A204.1 (cell line): Measurements from ENCODE around the gene PSG3.
"Not testable (repeated sequence)": the region's sequence is repeated elsewhere in the genome, so short reads cannot be mapped to it uniquely, and the experiment has no call there.

ENCODE experiments used
- FAIRE-seq: peaks from 2 replicates; lab custom pipeline; 2012; peaks lifted over from hg19 to GRCh38; lab: Jason Lieb, UNC

The PSG3 gene

GRCh38 chr19:42740381-42740780 lies at the start of gene PSG3:
TSS of gene PSG3 (minus strand) at chr19:42740481. CDS start at chr19:42740384, 97 bp downstream.
- FAIRE-seq, result not testable (repeated sequence)

DNA sequence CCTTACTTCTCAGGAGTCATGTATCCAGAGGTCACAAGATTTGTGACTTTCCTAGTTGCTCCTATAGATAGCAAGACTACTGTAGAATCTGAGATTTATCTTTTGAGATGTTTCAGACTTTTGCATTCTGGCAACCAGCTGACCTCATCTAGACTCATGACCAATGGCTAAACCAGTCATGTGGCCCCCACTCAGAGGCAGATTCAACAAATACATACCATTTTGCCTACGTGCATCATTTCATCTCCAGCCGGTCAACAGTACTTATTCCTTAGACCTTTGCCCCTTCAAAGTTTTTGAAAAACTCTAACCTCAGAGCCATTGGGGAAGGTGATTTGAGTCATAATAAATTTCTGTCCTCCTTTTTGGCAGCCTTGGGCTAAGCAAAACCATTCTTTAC lies 48.5 kb upstream of the PSG3 start:
- FAIRE-seq, result not testable (repeated sequence)

- FAIRE-seq, result not testable (repeated sequence)
Observed at GRCh38 chr19:42787766-42788165, 47.5 kb upstream of the PSG3 start.

- peak; percentile 60 for FAIRE-seq
Observed at GRCh38 chr19:42776750-42777612, 36.7 kb upstream of the PSG3 start.

GRCh38 chr19:42774510-42775158 lies 34.4 kb upstream of the PSG3 start:
- not testable (repeated sequence) for FAIRE-seq

DNA sequence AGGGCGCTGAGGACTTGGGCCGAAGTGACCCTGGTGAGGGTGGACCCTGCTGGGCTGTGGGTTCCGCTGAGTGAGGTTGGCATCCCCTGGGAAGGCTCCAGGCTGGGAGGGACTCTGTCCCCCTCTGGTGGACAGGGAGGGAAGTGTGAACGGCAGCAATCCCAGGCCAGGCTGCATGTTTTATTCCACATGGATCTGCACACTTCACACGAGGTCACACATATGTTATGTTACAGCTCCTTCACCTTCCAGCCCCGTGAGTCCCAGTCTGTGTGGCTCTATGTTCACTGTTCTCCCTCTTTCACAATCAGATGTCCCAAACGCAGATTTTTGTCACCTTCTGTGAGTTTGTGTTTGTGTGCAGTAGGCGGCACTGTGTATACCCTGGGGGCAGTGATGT lies 27.0 kb upstream of the PSG3 start:
- not testable (repeated sequence) for FAIRE-seq

GRCh38 chr19:42766871-42767270 lies 26.6 kb upstream of the PSG3 start:
- FAIRE-seq, result not testable (repeated sequence)

- no peak for FAIRE-seq
Observed at GRCh38 chr19:42764836-42765235, 24.6 kb upstream of the PSG3 start.

- FAIRE-seq, result no peak
Observed at GRCh38 chr19:42762789-42763188, 22.5 kb upstream of the PSG3 start.

- FAIRE-seq, result not testable (repeated sequence)
Observed at GRCh38 chr19:42761924-42762295, 21.6 kb upstream of the PSG3 start.

DNA sequence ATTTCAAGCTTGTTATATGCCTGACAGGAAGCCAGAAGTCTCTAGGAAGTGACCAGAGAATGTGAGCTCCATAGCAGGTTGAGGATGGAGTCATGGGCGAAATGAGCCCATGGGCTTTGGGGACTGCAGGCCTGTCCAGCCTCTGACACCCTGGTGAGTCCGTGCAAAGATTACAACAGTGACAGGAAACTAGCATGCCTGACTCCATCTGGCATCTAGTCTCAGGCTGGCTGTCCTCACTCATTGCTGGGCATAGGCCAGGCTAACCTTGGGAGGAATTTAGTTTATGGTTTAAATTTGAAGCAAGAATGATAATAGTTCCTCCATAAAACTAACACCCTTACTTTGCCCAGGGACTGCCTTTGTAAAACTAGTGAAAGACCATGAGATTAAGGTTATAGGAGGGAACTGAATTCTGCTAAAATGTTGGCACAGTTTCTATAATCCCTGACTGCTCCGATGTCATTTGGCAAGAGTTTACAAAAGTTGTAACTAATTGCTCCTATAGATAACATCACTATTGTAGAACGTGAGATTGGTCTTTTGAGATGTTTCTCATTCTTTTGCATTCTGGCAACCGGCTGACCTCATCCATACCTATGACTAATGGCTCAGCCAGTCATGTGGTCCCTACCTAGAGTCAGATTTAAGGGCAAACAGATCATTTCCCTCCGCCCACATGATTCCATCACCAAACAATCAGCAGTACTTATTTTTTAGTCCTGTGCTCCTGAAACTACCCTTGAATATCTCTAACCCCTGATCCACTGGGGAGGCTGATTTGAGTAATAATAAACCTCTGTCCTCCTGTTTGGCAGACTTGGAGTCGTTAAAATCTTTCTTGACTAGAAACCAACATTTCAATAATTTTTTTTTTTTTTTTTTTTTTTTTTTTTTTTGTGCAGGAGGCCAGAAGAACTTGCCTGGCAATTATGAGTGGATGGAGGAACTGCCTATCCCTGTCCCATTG lies 21.0 kb upstream of the PSG3 start:
- FAIRE-seq, result not testable (repeated sequence)

- FAIRE-seq, result not testable (repeated sequence)
Observed at GRCh38 chr19:42758667-42759066, 18.4 kb upstream of the PSG3 start.

DNA sequence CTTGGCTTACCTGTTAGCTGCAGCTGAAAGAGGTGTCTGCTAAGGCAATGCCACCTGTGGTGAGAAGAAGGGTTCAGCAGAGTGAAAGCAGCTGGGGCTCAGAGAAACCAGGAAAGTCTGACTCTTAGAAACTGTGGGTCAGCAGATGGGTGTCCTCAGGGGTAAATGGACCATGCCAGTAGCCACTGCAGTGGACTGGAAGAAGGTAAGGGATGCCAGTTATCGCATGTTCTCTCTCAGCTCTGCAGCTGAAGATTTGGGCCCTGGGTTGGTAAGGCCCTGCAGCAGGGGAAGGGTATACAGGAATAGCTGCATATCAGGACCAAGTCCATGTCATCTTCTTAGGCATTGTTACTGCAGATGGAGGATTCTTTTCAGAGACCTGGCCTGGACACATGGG lies 12.0 kb upstream of the PSG3 start:
- FAIRE-seq, result not testable (repeated sequence)

DNA sequence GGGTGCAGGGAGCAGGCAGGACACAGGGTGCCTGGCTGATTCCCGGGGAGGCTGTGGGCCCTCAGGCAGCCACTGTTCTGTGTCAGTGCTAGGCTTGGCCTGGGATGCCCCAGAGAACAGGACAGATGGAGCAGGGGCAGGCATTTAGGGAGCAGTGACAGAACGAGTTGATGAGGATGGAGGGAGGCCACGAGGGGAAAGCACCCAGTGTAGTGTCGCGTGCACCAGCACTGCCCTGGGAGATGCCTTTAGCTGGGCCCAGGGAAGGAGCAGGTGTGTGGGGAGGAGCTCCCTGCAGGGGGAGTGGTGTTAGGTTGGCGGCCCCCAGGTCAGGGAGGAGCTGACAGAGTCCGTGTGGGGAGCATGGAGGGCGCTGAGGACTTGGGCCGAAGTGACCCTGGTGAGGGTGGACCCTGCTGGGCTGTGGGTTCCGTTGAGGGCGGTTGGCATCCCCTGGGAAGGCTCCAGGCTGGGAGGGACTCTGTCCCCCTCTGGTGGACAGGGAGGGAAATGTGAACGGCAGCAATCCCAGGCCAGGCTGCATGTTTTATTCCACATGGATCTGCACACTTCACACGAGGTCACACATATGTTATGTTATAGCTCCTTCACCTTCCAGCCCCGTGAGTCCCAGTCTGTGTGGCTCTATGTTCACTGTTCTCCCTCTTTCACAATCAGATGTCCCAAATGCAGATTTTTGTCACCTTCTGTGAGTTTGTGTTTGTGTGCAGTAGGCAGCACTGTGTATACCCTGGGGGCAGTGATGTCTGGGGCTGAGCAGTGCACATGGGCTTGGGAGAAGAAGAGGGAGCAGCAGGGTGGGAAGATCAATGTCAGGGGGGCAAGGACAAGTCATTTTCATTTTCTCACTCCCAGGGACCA lies 1.7 kb upstream of the PSG3 start:
- not testable (repeated sequence) for FAIRE-seq

DNA sequence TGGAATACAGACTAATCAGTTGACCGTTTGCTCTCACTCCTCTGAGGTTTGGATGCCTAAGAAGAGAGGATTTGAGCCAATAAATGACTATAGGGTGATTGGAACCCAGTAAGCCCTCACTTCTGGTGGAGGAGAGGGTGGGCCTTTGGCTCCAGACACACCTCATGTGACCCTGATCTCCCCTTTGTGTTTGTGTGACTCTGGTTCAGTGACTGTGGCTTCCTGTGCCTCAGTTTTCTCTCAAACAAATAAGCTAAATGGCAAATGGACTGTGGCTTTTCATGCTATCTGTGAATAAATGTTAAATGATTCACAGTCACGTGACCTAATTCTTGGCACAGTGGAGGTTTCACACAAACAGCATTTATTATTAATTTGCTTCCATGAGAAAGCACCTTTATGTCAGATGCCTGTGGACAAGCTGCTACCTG lies 2.7 kb downstream of the PSG3 start:
- not testable (repeated sequence) for FAIRE-seq

GRCh38 chr19:42728341-42728740 lies 11.9 kb downstream of the PSG3 start:
- FAIRE-seq, result not testable (repeated sequence)

DNA sequence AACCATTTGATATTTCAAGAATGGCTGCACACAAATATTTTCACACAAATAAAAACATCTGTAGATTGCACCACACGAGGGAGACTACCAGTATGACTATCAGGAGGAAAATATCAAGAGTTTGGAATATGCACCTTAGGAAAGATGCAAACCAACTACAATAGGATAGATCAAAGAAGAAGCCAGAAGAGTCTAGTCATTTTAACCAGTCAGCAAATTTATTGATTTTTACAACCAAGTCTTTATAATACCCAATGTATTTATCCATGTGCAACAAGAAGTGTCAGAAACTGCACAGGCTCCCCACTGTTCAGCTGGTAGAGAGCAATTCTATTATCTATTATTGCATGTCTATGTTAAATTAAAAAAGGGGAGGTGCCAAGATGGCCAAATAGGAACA lies 26.3 kb downstream of the PSG3 start:
- FAIRE-seq, result not testable (repeated sequence)

- not testable (repeated sequence) for FAIRE-seq
Observed at GRCh38 chr19:42712753-42713152, 27.5 kb downstream of the PSG3 start.

GRCh38 chr19:42710986-42711385 lies 29.3 kb downstream of the PSG3 start:
- not testable (repeated sequence) for FAIRE-seq

DNA sequence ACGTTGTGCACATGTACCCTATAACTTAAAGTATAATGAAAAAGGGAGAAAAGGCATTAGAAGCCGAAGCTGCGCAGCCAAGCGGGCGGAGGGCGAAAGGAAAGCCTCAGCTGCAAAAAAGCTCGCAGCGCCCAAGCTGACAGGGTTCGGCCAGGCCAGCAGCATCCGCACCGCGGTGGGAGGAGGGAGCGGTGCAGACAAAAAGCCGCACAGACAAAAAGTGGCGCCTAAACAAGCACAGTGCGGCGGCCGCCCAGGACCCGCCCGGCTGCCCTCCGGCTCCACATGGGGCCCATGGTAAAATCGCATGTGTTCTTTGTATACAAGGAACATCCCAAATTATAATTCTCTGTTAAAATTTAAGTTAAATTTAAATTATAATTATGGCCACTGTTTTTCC lies 42.4 kb downstream of the PSG3 start:
- no peak for FAIRE-seq

GRCh38 chr19:42695811-42696503 lies 44.3 kb downstream of the PSG3 start:
- no peak for FAIRE-seq
